ENCODE data around the gene ADAMTSL3.

DNA sequence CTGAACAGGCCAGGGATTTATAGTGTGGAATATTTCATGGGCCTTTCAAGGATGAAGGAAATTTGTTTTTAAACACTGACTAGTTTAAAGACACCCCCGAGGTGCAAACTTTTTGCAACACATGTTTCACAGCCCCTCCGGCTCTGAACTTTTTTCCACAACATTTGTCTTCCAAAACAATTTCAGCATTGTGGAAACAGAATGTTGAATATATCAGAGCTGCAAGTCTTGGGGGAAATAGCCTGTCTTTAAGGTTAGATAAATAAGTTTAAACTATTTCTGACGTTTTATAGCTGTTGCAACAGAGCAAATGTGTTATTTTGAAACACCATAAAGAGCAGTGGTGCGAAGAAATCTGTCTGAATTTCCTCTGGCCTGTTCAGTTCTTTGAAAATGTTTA lies 352.5 kb downstream of the ADAMTSL3 start:
- TF ChIP-seq, protein P1, sequence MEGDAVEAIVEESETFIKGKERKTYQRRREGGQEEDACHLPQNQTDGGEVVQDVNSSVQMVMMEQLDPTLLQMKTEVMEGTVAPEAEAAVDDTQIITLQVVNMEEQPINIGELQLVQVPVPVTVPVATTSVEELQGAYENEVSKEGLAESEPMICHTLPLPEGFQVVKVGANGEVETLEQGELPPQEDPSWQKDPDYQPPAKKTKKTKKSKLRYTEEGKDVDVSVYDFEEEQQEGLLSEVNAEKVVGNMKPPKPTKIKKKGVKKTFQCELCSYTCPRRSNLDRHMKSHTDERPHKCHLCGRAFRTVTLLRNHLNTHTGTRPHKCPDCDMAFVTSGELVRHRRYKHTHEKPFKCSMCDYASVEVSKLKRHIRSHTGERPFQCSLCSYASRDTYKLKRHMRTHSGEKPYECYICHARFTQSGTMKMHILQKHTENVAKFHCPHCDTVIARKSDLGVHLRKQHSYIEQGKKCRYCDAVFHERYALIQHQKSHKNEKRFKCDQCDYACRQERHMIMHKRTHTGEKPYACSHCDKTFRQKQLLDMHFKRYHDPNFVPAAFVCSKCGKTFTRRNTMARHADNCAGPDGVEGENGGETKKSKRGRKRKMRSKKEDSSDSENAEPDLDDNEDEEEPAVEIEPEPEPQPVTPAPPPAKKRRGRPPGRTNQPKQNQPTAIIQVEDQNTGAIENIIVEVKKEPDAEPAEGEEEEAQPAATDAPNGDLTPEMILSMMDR (IDR thresholded peaks at IDR 0.05), result no peak
- no peak for TF ChIP-seq POLR2A (IDR thresholded peaks at IDR 0.05)
